Left kidney (tissue), 2 donors: Measurements from ENCODE around the gene FBXW8. TPM values are rescaled to one million over a fixed set of nuclear protein-coding genes. Genes with fewer than 3 reads are reported as not detected.

Source experiments
- DNase-seq: peaks from one replicate; pipeline ENCODE4 v3.0.0-alpha.2; 2013
- polyA plus RNA-seq: library from polyadenylated mRNA; unstranded; fragments of 120-200 nt; gene quantifications from one replicate; pipeline ENCODE4 v1.2.1, GENCODE V29; 2013; ENCODE audit not compliant: insufficient read length

The FBXW8 gene
- polyA plus RNA-seq, 1 donor = 23.8 TPM

DNA sequence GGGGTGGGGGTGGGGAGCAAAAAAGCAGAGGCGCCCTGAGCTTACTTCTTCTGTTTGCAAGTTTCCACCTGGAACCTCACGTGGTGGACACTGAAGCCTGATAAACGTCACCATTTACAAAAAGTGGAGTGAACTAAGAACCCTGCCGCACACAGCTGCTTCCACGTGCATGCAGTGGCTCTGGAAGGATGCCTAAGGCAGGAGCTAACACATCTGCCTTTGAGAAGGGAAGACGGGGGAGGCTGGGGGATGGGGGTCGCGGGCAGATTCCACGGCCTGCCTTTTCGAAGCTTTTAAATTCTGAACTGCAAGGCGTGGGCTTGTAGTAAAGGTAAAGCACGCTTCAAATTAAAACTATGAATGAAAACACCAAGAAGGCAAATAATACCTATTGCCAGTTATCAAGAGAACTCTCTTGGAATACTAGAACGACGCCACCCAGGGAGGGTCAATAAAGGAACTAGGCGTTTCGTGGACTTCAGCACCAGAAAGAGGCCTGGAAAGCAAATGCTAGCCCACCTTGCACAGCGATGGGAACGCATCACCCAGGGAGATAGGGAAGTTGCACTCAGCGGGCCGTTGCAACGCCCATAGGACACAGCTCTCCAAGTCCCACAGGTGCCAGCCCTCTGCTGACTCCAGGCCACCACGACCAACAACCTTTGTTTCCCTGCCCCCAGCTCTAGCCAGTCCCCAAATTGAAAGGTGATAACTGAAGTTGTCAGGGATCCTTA, 126.7 kb downstream of the FBXW8 start:
- no peak for DNase-seq

DNA sequence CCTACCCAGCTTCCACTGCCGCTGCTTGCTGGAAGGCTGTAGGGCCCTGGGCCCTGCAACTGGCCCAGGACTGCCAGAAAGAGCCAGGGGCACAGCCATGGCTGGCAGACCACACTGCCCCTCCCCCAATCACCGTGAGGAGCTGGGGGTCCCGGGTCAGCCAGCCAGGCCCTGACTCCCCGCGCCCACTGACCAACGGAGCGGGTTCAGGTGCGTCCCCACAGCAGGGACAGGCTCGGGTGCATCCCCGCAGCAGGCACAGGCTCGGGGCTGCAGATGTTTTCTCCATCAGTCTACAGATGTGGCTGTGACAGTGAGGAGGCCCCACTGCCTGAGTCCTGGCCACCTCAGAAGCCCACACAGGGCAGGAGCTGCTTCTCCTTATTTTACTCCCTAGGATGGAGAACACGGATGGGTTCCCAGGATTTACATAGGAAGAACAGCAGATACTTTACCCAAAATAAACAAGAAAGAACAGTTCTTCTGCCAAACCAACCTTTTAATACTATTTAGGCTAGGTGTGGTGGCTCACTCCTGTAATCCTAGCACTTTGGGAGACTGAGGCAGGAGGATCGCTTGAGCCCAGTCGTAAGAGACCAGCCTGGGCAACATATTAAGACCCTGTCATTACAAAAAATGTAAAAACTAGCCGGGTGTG, 127.4 kb downstream of the FBXW8 start:
- no peak for DNase-seq

DNA sequence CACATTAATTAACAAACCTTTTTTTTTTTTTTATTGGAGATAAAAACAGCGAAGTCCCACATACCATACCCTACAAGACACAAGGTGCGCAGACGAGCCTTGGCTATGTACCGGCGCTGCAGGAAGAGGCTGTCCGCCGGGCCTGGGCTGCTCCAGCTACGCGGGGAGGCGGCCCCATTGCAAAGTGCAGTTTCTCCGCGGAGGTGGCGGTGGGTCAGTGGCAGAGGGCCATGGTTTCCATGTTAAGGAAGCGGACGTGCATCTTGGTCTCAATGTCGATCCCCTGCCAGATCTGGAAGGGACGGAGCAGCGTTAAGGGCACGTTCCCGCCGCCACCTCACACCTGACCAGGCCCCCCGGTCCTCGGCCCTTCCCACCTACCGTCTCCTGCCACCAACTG, 128.2 kb downstream of the FBXW8 start:
- DNase-seq = no peak

GRCh38 chr12:117039891-117040309, 129.2 kb downstream of the FBXW8 start:
- no peak for DNase-seq

- no peak for DNase-seq
Measured at GRCh38 chr12:117040496-117040895, 129.7 kb downstream of the FBXW8 start.

- DNase-seq = no peak
Measured at GRCh38 chr12:117041798-117042170, 131.0 kb downstream of the FBXW8 start.

- DNase-seq = no peak
Measured at GRCh38 chr12:117042171-117042842, 131.6 kb downstream of the FBXW8 start.

GRCh38 chr12:117042862-117043261, 132.1 kb downstream of the FBXW8 start:
- no peak for DNase-seq

GRCh38 chr12:117044311-117044710, 133.6 kb downstream of the FBXW8 start:
- no peak for DNase-seq

- DNase-seq = no peak
Measured at GRCh38 chr12:117044790-117045159, 134.0 kb downstream of the FBXW8 start.

GRCh38 chr12:117045160-117046010, 134.6 kb downstream of the FBXW8 start:
- DNase-seq = no peak

- no peak for DNase-seq
Measured at GRCh38 chr12:117046011-117046369, 135.2 kb downstream of the FBXW8 start.

DNA sequence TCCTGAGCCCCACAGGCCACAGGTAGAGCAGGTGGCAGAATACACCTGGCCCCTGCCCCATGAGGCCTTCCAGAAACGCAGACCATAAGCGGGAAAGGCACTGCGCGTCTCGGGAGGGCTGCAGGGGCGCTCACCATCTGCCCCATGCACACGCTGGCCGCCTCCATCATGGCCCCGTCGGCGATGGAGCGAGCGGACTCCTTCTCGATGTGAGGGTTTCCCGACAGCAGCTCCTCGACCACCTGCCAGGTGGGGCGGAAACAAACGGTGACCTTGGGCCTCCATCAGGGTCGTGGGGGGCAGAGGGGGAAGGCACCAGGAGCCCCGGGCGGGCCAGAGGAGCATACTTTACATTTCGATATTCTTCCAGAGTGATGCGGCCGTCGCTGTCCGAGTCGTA, 135.7 kb downstream of the FBXW8 start:
- no peak for DNase-seq

- no peak for DNase-seq
Measured at GRCh38 chr12:117046861-117047530, 136.2 kb downstream of the FBXW8 start.

GRCh38 chr12:117047810-117048584, 137.2 kb downstream of the FBXW8 start:
- no peak for DNase-seq

DNA sequence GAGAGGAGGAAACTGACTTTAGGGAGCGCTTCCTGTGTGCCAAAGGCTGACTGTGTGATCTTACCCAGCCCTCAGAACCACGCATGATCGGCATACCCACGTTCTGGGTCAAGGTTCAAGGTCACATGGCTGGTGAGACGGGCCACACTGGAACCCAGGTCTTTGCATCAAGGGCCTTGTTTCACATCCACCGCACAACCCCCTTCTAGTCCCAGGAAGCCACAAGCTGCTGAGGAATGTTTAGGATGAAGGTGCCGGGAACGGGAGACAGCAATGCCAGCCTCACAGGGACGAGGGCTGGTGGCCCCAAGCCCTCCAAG, 137.8 kb downstream of the FBXW8 start:
- DNase-seq = no peak

DNA sequence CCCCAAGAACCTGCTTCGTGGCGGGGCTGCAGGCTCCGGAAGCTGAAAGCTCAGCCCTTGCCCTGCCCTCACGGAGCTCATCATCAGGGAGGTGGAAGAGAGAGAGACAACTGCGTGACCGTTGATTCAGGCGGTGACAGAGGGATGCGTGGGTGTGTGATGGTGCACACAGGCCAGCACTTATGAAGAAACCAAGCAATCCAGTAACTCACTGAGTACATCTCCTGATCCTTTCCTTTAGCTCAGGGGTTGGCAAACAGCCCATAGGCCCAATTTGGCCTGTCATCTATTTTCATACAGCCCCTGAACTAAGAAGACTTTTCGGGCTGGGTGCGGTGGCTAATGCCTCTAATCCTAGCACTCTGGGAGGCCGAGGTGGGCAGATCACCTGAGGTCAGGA, 138.5 kb downstream of the FBXW8 start:
- no peak for DNase-seq

DNA sequence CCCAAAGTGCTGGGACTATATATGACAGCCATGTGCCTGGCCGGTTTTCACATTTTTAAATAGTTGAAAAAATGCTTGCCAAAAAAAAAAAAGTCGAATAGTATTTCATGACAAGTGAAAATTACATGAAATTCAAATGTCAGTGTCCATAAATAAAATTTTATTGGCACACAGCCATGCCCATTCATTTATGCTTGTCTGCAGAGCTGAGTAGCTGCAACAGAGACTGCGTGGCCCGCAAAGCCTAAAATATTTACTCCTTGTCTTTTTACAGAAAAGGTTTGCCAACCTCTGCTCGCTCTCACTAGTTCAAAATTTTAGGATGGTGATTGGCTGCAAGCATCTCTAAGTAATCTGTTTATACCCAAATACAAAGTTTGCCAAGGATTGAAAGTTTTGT, 139.3 kb downstream of the FBXW8 start:
- no peak for DNase-seq

DNA sequence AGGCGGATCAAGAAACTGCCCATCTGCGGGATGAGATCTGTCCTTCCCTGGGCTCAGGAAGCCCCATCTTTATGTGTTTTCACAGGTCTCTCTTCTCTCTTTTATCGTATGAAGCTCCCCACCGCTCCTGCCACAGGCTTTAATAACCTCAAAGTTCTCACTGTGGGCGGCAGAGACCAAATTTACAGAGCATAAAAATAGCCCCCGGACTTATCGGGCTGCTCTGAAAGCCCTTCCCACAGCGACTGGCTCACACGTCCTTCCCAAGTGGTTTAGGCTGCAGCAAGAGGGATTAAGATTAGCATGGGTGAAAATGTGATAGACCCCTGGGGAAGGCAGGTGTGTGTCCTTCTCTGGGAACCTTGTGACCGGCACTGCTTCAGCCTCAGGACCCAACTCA, 140.6 kb downstream of the FBXW8 start:
- no peak for DNase-seq

GRCh38 chr12:117052386-117053049, 141.8 kb downstream of the FBXW8 start:
- DNase-seq = no peak

GRCh38 chr12:117053050-117053400, 142.3 kb downstream of the FBXW8 start:
- no peak for DNase-seq
